Central memory CD8-positive, alpha-beta T cell (primary cell): ENCODE results near the gene ATP13A2.

Experiments used
- ATAC-seq: fragments of 150-1000 bp; cut with Tn5 transposase; replicated peaks from 2 replicates; pipeline ENCODE4 v1.10.0; 2022; ENCODE audit warnings: mild to moderate bottlenecking, moderate FRiP score, moderate number of reproducible peaks; ENCODE audit not compliant: poor library complexity, severe bottlenecking; ENCODE audit errors: extremely low read depth
- DNase-seq, 2 donors: peaks; one replicate each; pipeline ENCODE4 v3.0.0; 2021; ENCODE audit warnings: low spot score in 2 of 2
- H3K27ac Mint-ChIP-seq: one replicate; pipeline ENCODE4 v1.8.0; 2022; ENCODE audit warnings: low read depth, mild to moderate bottlenecking, moderate library complexity, mixed read lengths
- H3K27me3 Mint-ChIP-seq: one replicate; pipeline ENCODE4 v1.8.0; 2022; ENCODE audit warnings: mixed read lengths
- H3K36me3 Mint-ChIP-seq: one replicate; pipeline ENCODE4 v1.8.0; 2022; ENCODE audit warnings: mild to moderate bottlenecking, moderate library complexity, mixed read lengths; ENCODE audit not compliant: insufficient read depth
- H3K4me1 Mint-ChIP-seq: one replicate; pipeline ENCODE4 v1.8.0; 2022; ENCODE audit warnings: mixed read lengths
- H3K4me3 Mint-ChIP-seq: one replicate; pipeline ENCODE4 v1.8.0; 2022; ENCODE audit warnings: mild to moderate bottlenecking, moderate library complexity, mixed read lengths
- H3K9me3 Mint-ChIP-seq: one replicate; pipeline ENCODE4 v1.8.0; 2022; ENCODE audit warnings: mixed read lengths

ATP13A2 gene

GRCh38 chr1:17047924-17048323 is 36.2 kb upstream of the ATP13A2 start:
- DNase-seq = no peak
- Mint-ChIP-seq H3K4me3 (no peak overlapping the region), H3K36me3 (peaks cover 38% of the 10 kb centered on the region), H3K4me1 (peaks cover 12% of the 10 kb centered on the region), H3K27ac (no peak overlapping the region), H3K9me3 (no peaks in the 10 kb centered on the region), H3K27me3 (no peaks in the 10 kb centered on the region)
- ATAC-seq = no peak

GRCh38 chr1:17046334-17046657 is 34.6 kb upstream of the ATP13A2 start:
- ATAC-seq = no peak
- no peak overlapping the region for H3K27ac Mint-ChIP-seq
- no peaks in the 10 kb centered on the region for H3K27me3 Mint-ChIP-seq
- H3K4me3 Mint-ChIP-seq = no peak overlapping the region
- peaks cover 10% of the 10 kb centered on the region for H3K4me1 Mint-ChIP-seq
- H3K9me3 Mint-ChIP-seq = no peaks in the 10 kb centered on the region
- DNase-seq = no peak
- peaks cover 47% of the 10 kb centered on the region for H3K36me3 Mint-ChIP-seq

GRCh38 chr1:17045634-17046333 is 34.1 kb upstream of the ATP13A2 start:
- Mint-ChIP-seq H3K36me3 (peaks cover 45% of the 10 kb centered on the region), H3K27me3 (no peaks in the 10 kb centered on the region), H3K9me3 (no peaks in the 10 kb centered on the region), H3K27ac (no peak overlapping the region), H3K4me1 (peaks cover 6% of the 10 kb centered on the region), H3K4me3 (no peak overlapping the region)
- DNase-seq = no peak
- no peak for ATAC-seq

- Mint-ChIP-seq H3K27me3 (no peaks in the 10 kb centered on the region), H3K27ac (no peak overlapping the region), H3K4me1 (peaks cover 6% of the 10 kb centered on the region), H3K36me3 (peaks cover 43% of the 10 kb centered on the region), H3K4me3 (no peak overlapping the region), H3K9me3 (no peaks in the 10 kb centered on the region)
- ATAC-seq (no peak), DNase-seq (no peak)
Observed at GRCh38 chr1:17045150-17045549, 33.4 kb upstream of the ATP13A2 start.

- Mint-ChIP-seq H3K27me3 (no peaks in the 10 kb centered on the region), H3K4me3 (no peak overlapping the region), H3K9me3 (no peaks in the 10 kb centered on the region), H3K36me3 (peaks cover 42% of the 10 kb centered on the region), H3K4me1 (peaks cover 6% of the 10 kb centered on the region), H3K27ac (no peak overlapping the region)
- DNase-seq = no peak
- ATAC-seq = no peak
Observed at GRCh38 chr1:17043676-17044075, 31.9 kb upstream of the ATP13A2 start.

GRCh38 chr1:17040135-17040534 is 28.4 kb upstream of the ATP13A2 start:
- H3K27me3 Mint-ChIP-seq = no peaks in the 10 kb centered on the region
- peaks cover 6% of the 10 kb centered on the region for H3K4me1 Mint-ChIP-seq
- peaks cover 44% of the 10 kb centered on the region for H3K36me3 Mint-ChIP-seq
- no peaks in the 10 kb centered on the region for H3K9me3 Mint-ChIP-seq
- DNase-seq (no peak), ATAC-seq (no peak)
- no peak overlapping the region for H3K4me3 Mint-ChIP-seq
- no peak overlapping the region for H3K27ac Mint-ChIP-seq

GRCh38 chr1:17039522-17039921 is 27.8 kb upstream of the ATP13A2 start:
- Mint-ChIP-seq H3K9me3 (no peaks in the 10 kb centered on the region), H3K27ac (no peak overlapping the region), H3K36me3 (peaks cover 44% of the 10 kb centered on the region), H3K4me3 (no peak overlapping the region), H3K4me1 (peaks cover 6% of the 10 kb centered on the region), H3K27me3 (no peaks in the 10 kb centered on the region)
- no peak for DNase-seq
- no peak for ATAC-seq

GRCh38 chr1:17033481-17033880 is 21.8 kb upstream of the ATP13A2 start:
- Mint-ChIP-seq H3K9me3 (no peaks in the 10 kb centered on the region), H3K36me3 (peaks cover 34% of the 10 kb centered on the region), H3K27me3 (no peaks in the 10 kb centered on the region), H3K27ac (no peak overlapping the region), H3K4me3 (no peak overlapping the region), H3K4me1 (peaks cover 4% of the 10 kb centered on the region)
- no peak for ATAC-seq
- DNase-seq = no peak

GRCh38 chr1:17032741-17033140 is 21.0 kb upstream of the ATP13A2 start:
- H3K4me1 Mint-ChIP-seq = no peaks in the 10 kb centered on the region
- no peak overlapping the region for H3K27ac Mint-ChIP-seq
- H3K27me3 Mint-ChIP-seq = no peaks in the 10 kb centered on the region
- DNase-seq = no peak
- peaks cover 34% of the 10 kb centered on the region for H3K36me3 Mint-ChIP-seq
- no peak for ATAC-seq
- H3K9me3 Mint-ChIP-seq = no peaks in the 10 kb centered on the region
- no peak overlapping the region for H3K4me3 Mint-ChIP-seq

GRCh38 chr1:17031436-17031835 is 19.7 kb upstream of the ATP13A2 start:
- Mint-ChIP-seq H3K4me3 (no peak overlapping the region), H3K27me3 (no peaks in the 10 kb centered on the region), H3K4me1 (no peaks in the 10 kb centered on the region), H3K36me3 (peaks cover 43% of the 10 kb centered on the region), H3K27ac (no peak overlapping the region), H3K9me3 (no peaks in the 10 kb centered on the region)
- ATAC-seq (no peak), DNase-seq (no peak)

GRCh38 chr1:17030206-17030605 is 18.5 kb upstream of the ATP13A2 start:
- no peak for ATAC-seq
- H3K27ac Mint-ChIP-seq = no peak overlapping the region
- H3K4me1 Mint-ChIP-seq = no peaks in the 10 kb centered on the region

GRCh38 chr1:17028662-17029188 is 17.0 kb upstream of the ATP13A2 start:
- Mint-ChIP-seq H3K9me3 (no peaks in the 10 kb centered on the region), H3K4me3 (no peak overlapping the region), H3K27me3 (no peaks in the 10 kb centered on the region), H3K36me3 (peaks cover 53% of the 10 kb centered on the region), H3K27ac (no peak overlapping the region), H3K4me1 (no peaks in the 10 kb centered on the region)
- DNase-seq = no peak
- no peak for ATAC-seq

More at GRCh38 chr1:17030206-17030605, 18.5 kb upstream of the ATP13A2 start:
- Mint-ChIP-seq H3K27me3 (no peaks in the 10 kb centered on the region), H3K9me3 (no peaks in the 10 kb centered on the region), H3K4me3 (no peak overlapping the region), H3K36me3 (peaks cover 47% of the 10 kb centered on the region)
- DNase-seq = no peak

- DNase-seq = no peak
- no peak overlapping the region for H3K4me3 Mint-ChIP-seq
- no peaks in the 10 kb centered on the region for H3K4me1 Mint-ChIP-seq
- H3K27ac Mint-ChIP-seq = no peak overlapping the region
- peaks cover 55% of the 10 kb centered on the region for H3K36me3 Mint-ChIP-seq
- no peaks in the 10 kb centered on the region for H3K9me3 Mint-ChIP-seq
- H3K27me3 Mint-ChIP-seq = no peaks in the 10 kb centered on the region
- ATAC-seq = no peak
Observed at GRCh38 chr1:17027900-17028299, 16.2 kb upstream of the ATP13A2 start.
